Left ventricle myocardium inferior (tissue), 1 donor: ENCODE measurements around the gene SLC9A3. TPM values are rescaled to one million over a fixed set of nuclear protein-coding genes. Genes with fewer than 3 reads are reported as not detected.

Experiments used
- DNase-seq: peaks from one replicate; pipeline ENCODE4 v3.0.0-alpha.2; 2020
- H3K27ac ChIP-seq: fragments of 200-600 bp; replicated peaks from 2 replicates; pipeline ENCODE4 v1.8.0; 2021
- H3K27me3 ChIP-seq: fragments of 200-600 bp; 2 replicates; pipeline ENCODE4 v1.8.0; 2021; ENCODE audit warnings: low read depth
- H3K36me3 ChIP-seq: fragments of 200-600 bp; 2 replicates; pipeline ENCODE4 v1.8.0; 2021
- H3K4me1 ChIP-seq: fragments of 200-600 bp; 2 replicates; pipeline ENCODE4 v1.8.0; 2021
- H3K4me3 ChIP-seq: fragments of 200-600 bp; 2 replicates; pipeline ENCODE4 v1.8.0; 2021; ENCODE audit warnings: mild to moderate bottlenecking, moderate library complexity
- H3K9me3 ChIP-seq: fragments of 200-600 bp; replicated peaks from 2 replicates; pipeline ENCODE4 v1.8.0; 2021
- intact Hi-C: fragments of 100-400 bp; cut with micrococcal nuclease; formaldehyde crosslinking; loops from one replicate; pipeline ENCODE4 v1.11.0; 2022
- total RNA-seq: library from RNA; stranded (reverse); fragmentation: NEBNext Ultra II Directional; extraction: Animal tissue kit (Norgen Biotek cat#: 25700); gene quantifications from one replicate; pipeline ENCODE4 v1.2.1, GENCODE V29; 2021
- TF ChIP-seq, protein P1 (sequence below): fragments of 200-600 bp; IDR thresholded peaks from 2 replicates; pipeline ENCODE4 v1.8.0; 2021; ENCODE audit warnings: antibody characterized with exemption, mild to moderate bottlenecking, borderline replicate concordance
- donor health status: DM: no; HTN: yes; CAD: no; lungs with severe emphysema.

The SLC9A3 gene
- total RNA-seq, 1 donor from 2014 or later, result 0.91 TPM

DNA sequence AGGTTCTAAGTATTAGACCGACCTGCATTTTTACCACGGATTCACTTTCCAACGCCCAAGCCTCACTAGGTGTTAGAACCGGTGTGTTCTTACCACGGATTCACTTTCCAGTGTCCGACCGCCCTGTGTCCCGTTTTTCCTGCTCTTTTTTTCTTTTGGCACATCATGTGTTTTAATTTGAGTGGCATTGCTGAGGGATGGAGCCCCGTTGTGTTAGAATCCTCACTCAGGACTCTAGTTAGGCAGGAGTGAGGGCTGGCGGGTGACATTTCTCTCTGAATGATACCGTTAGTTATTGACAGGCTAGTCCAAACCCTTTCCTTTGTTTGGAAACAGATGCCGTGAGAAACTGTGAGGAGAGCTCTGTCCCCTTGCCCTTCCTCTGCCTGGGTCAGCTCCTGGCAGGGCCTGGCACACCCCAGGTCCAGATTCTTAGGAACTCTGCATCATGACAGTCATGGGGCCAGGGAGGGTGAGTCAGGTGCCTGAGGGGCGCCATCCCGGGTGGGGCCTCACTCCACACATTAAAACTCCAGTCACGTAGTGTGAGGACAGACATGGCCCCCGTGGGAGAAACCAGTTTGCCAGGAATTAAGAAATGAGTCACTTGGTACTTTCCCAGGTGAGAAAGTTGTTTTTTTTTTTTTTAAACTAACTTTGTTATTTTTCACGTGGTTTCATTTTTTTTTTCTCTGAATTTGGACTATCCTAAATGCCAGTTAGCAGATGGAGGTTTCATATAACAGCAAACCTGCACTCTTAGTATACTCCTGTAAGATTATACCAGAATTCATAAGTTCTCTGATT lies 65.5 kb downstream of the SLC9A3 start:
- H3K27me3 ChIP-seq, result no peaks in the 10 kb centered on the region
- intact Hi-C loops, result no loop called here
- H3K4me1 ChIP-seq, result no peaks in the 10 kb centered on the region
- no peaks in the 10 kb centered on the region for H3K9me3 ChIP-seq
- H3K27ac ChIP-seq, result no peak overlapping the region
- TF ChIP-seq, protein P1, sequence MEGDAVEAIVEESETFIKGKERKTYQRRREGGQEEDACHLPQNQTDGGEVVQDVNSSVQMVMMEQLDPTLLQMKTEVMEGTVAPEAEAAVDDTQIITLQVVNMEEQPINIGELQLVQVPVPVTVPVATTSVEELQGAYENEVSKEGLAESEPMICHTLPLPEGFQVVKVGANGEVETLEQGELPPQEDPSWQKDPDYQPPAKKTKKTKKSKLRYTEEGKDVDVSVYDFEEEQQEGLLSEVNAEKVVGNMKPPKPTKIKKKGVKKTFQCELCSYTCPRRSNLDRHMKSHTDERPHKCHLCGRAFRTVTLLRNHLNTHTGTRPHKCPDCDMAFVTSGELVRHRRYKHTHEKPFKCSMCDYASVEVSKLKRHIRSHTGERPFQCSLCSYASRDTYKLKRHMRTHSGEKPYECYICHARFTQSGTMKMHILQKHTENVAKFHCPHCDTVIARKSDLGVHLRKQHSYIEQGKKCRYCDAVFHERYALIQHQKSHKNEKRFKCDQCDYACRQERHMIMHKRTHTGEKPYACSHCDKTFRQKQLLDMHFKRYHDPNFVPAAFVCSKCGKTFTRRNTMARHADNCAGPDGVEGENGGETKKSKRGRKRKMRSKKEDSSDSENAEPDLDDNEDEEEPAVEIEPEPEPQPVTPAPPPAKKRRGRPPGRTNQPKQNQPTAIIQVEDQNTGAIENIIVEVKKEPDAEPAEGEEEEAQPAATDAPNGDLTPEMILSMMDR, result no peak
- peaks cover 87% of the 10 kb centered on the region for H3K36me3 ChIP-seq
- DNase-seq, result peak; percentile 7
- H3K4me3 ChIP-seq, result no peak overlapping the region

DNA sequence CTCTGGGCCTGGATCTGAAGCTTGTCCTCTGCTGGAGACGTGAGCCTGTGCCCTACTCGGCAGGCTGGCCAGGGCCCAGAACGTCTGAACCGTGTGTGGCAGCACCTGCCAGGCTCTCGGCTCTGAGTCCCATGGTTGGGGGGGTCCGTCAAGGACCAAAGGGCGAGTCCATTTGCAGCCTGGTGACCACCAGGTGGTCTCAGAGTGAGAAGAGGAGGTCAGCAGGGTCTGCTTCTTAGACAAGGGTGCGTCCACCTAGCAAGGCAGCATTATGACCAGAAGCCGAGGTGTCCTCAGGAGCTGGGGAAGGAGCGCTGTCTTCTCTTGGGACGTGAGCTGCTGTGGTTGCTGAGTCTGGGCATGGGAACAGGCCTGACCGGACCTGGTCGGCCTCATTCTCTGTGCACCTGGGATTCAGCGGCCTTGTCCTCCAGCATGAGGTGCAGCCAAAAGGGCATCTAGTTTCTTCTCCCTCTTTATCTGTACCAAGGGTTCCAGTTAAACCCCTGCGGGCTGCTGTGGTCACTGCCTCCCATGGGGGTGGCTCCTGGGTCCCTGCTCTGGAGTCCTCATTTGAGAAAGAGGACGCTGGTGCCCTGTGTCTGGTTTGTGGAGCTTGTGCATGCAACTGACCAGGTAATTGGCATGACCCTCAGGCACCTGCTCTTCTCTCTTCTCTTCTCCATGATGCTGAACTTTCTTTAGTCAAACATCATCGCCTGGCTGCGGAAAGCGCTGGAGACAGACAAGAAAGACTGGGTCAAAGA lies 66.9 kb downstream of the SLC9A3 start:
- Histone ChIP-seq H3K4me1 (no peaks in the 10 kb centered on the region), H3K27ac (no peak overlapping the region), H3K27me3 (no peaks in the 10 kb centered on the region), H3K9me3 (peaks cover 6% of the 10 kb centered on the region), H3K4me3 (no peak overlapping the region), H3K36me3 (peaks cover 89% of the 10 kb centered on the region)
- DNase-seq, result no peak
- intact Hi-C loops, result no loop called here
- TF ChIP-seq, protein P1, result no peak

DNA sequence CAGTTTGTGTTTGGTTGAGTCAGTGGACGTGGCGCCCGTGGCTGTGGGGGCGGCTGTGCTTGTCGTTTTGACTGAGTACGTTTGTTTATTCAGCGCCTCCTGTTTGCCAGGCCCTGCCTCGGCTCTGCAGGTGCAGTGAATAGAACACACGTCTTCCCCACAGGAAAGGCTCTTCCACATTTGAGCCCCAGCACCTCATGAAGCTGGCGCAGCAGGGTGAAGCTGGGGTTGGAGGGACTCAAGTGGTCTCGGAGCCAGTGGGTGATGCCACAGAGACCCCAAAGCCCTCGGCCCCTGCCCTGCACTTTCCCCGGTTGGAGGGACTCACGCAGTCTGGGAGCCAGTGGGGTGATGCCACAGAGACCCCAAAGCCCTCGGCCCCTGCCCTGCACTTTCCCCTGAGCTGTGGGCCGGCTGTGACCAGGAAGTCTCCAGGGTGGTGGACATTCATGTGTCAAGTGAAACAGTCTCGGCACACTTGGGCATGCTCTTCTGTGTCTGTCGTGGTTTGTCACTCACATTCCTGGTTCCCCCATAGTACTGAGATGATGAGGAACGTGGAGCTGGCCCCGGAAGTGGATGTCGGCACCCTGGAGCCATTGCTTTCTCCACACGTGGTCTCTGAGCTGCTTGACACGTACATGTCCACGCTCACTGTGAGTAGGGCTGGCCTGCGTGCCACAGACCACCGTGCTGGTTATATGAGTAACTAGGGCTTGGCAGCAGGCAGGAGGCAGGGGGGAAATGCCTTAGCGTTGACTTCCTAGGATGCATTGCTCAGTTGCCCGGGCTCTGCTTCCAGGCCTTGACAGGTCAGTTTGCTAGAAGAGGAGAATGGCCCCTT lies 67.7 kb downstream of the SLC9A3 start:
- Histone ChIP-seq H3K4me1 (no peaks in the 10 kb centered on the region), H3K27me3 (no peaks in the 10 kb centered on the region), H3K36me3 (peaks cover 89% of the 10 kb centered on the region), H3K27ac (no peak overlapping the region), H3K4me3 (no peak overlapping the region), H3K9me3 (peaks cover 14% of the 10 kb centered on the region)
- TF ChIP-seq, protein P1, result no peak
- peak; percentile 6 for DNase-seq
- intact Hi-C loops, result no loop called here

DNA sequence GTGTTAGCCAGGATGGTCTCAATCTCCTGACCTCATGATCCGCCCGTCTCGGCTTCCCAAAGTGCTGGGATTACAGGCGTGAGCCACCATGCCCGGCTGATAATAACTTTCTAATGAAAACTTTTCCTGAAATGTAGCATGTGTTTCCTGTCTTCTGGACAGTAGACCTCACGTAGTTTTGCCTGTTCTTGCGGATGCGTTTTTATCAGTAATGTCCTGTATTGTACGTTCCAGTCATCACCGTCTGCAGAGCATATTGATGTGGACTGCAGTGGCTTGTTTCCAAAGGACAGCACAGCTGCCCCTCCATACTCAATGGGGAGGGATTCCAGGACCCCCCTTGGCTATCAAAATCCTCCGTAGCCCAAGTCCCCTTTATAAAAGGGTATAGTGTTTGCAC lies 68.4 kb downstream of the SLC9A3 start:
- no peak for DNase-seq
- Histone ChIP-seq H3K27me3 (no peaks in the 10 kb centered on the region), H3K9me3 (peaks cover 21% of the 10 kb centered on the region), H3K4me1 (no peaks in the 10 kb centered on the region), H3K27ac (no peak overlapping the region), H3K36me3 (peaks cover 95% of the 10 kb centered on the region), H3K4me3 (no peak overlapping the region)
- TF ChIP-seq, protein P1, result no peak
- intact Hi-C loops, result no loop called here

DNA sequence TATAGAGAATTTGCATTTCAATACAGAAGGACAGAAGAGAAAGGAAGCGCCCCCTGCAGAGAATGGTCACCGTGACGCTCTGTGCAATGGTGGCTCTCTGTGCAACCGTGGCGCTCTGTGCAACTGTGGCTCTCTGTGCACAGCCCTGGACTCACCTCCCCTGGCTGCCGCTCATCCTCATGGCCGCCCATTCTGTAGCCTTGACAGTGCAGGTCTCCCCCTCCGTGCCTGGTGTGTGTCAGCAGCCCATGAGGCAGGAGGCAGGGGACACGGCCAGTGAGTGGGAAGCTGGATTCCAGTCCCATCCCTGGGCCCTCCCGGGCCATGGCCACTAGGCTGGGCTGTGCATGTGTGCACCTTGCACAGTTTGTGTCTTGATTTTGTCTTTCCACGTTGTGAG lies 69.3 kb downstream of the SLC9A3 start:
- Histone ChIP-seq H3K27me3 (no peaks in the 10 kb centered on the region), H3K4me1 (no peaks in the 10 kb centered on the region), H3K4me3 (no peak overlapping the region), H3K27ac (no peak overlapping the region), H3K36me3 (peaks cover 97% of the 10 kb centered on the region), H3K9me3 (peaks cover 24% of the 10 kb centered on the region)
- DNase-seq, result peak; percentile 11
- TF ChIP-seq, protein P1, result no peak
- intact Hi-C loops, result no loop called here
